Measurements from ENCODE around the gene EGFLAM.

EGFLAM gene

DNA sequence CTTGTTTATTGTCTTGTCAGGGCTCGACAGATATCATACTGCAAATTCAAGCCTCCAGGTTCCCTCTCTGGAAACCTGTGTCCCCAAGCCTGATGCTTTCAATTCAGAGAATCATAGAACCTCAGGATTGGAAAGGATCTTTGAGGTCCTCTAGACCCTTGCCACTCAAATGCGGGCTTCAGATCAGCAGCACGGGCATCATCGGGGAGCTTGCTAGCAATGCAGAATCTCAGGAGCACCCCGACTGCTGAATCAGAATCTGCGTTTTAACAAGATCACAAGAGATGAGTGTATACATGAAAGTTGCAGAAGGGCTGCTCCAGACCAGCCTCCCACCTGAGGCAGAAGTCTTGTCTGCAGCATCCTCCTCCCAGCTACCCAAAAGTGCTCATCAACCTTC lies 13.1 kb upstream of the EGFLAM start:
- H3K36me3 ChIP-seq (replicated peaks), result no peaks in the 10 kb centered on the region
- in situ Hi-C loops (cut with HindIII; ENCODE audit: low pct_ligation_motif_present, low sequenced_read_pairs), result no loop called here

DNA sequence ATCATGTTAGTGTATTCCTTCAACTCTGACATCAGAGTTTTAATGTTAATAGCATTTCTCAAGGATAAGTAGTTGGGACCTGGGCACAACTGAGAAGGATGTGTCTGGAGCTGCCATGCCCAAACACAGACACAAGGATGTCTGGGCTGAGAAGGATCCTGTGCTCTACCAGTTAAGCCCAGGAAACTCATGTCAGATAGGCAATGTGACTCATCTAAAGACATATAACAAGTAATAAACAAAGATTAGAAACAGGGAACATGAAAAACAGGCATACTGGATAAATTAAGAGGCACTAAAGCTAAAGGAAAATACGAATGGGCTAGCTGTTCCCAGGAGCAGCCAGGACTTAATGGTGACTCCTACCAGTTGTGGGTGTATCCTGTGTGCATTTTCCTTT lies 9.1 kb upstream of the EGFLAM start:
- no peak for DNase-seq
- no peaks in the 10 kb centered on the region for H3K36me3 ChIP-seq (replicated peaks)
- TF ChIP-seq CTCF (IDR thresholded peaks at IDR 0.05; ENCODE audit: low read depth, low read length, missing control alignments), result no peak
- no peak overlapping the region for H3K4me3 ChIP-seq (ENCODE audit: low read depth, low read length)
- in situ Hi-C loops (cut with HindIII; ENCODE audit: low pct_ligation_motif_present, low sequenced_read_pairs), result no loop called here
- H3K27me3 ChIP-seq (replicated peaks), result no peaks in the 10 kb centered on the region
- H3K27ac ChIP-seq, result no peak overlapping the region

More for the DNA sequence above, 13.1 kb upstream of the EGFLAM start:
- Histone ChIP-seq H3K27me3 (replicated peaks) (no peaks in the 10 kb centered on the region), H3K27ac (no peak overlapping the region), H3K4me3 (ENCODE audit: low read depth, low read length) (no peak overlapping the region)
- DNase-seq, result no peak
- no peak for TF ChIP-seq CTCF (IDR thresholded peaks at IDR 0.05; ENCODE audit: low read depth, low read length, missing control alignments)

- Histone ChIP-seq H3K27ac (no peak overlapping the region), H3K4me3 (ENCODE audit: low read depth, low read length) (no peak overlapping the region), H3K36me3 (replicated peaks) (no peaks in the 10 kb centered on the region), H3K27me3 (replicated peaks) (no peaks in the 10 kb centered on the region)
- in situ Hi-C loops (cut with HindIII; ENCODE audit: low pct_ligation_motif_present, low sequenced_read_pairs), result no loop called here
- no peak for DNase-seq
- no peak for TF ChIP-seq CTCF (IDR thresholded peaks at IDR 0.05; ENCODE audit: low read depth, low read length, missing control alignments)
Observed at GRCh38 chr5:38249812-38250211, 8.5 kb upstream of the EGFLAM start.

DNA sequence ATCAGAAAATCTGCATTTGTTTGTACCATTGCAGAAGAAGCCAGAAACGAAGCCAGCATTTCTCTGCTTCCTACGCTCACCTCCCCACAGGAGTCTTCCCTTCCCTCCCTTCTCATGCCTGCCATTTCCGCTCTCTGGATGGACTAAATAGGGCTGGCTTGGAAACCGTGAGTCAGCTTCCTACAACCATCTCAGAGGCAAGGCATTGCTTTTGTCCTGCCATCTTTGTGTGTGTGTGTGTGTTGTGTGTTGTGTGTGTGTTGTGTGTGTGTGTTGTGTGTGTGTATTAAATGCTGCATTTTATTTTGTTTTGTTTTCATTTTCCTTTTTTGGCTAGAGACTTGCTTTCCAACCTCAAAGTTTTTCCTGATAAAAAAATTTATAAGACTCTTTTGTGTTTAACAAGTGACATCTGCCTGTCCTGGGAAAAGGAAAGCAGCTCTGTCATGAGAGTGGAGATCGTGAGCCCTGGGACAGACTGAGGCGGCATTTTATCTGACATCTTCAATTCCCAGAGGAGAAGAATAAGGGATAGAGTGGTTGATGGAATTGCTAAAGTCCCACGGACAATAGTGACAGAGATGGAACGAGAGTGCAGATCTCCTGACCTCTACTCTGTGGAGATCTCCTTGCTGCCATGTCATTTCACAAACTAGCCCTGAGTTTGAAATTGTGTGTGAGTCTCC lies 7.5 kb upstream of the EGFLAM start:
- no peaks in the 10 kb centered on the region for H3K27me3 ChIP-seq (replicated peaks)
- DNase-seq, result no peak
- no peak overlapping the region for H3K27ac ChIP-seq
- no peaks in the 10 kb centered on the region for H3K36me3 ChIP-seq (replicated peaks)
- TF ChIP-seq CTCF (IDR thresholded peaks at IDR 0.05; ENCODE audit: low read depth, low read length, missing control alignments), result no peak
- no peak overlapping the region for H3K4me3 ChIP-seq (ENCODE audit: low read depth, low read length)
- in situ Hi-C loops (cut with HindIII; ENCODE audit: low pct_ligation_motif_present, low sequenced_read_pairs), result no loop called here

DNA sequence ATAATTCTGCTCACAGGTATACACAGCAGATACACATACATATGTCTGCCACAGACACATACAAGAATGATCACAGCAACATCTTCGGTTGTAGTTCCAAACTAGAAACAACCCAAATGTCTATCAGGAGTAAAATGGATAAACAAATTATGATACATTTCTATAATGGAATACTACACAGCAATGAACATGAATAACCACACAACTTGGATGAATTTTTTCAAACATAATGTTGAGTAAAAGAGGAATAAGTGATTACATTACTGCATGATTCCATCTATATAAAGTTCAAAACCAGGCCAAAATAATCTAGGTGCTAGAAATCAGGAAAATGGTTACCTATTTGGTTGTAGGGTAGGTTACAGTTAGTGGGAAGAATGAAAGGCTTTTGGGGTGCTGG lies 4.6 kb upstream of the EGFLAM start:
- DNase-seq, result no peak
- in situ Hi-C loops (cut with HindIII; ENCODE audit: low pct_ligation_motif_present, low sequenced_read_pairs), result no loop called here
- Histone ChIP-seq H3K36me3 (replicated peaks) (no peaks in the 10 kb centered on the region), H3K27ac (no peak overlapping the region), H3K4me3 (ENCODE audit: low read depth, low read length) (no peak overlapping the region), H3K27me3 (replicated peaks) (peaks cover 13% of the 10 kb centered on the region)
- TF ChIP-seq CTCF (IDR thresholded peaks at IDR 0.05; ENCODE audit: low read depth, low read length, missing control alignments), result no peak

All from brain microvascular endothelial cell (primary cell).